OCI-LY7 (cell line): ENCODE results near the gene RPH3AL. TPM values are rescaled to one million over a fixed set of nuclear protein-coding genes. Genes with fewer than 3 reads are reported as not detected.

ENCODE experiments used
- BruUV-seq: library from RNA; stranded (reverse); fragments of 400-500 nt; replicated peaks from 2 replicates; lab custom pipeline; 2021; lab: Mats Ljungman, UMichigan
- CTCF ChIA-PET: fragments of 300-600 bp; sonication (Branson Sonifier 250); formaldehyde crosslinking; loops from one replicate; lab custom pipeline; 2022; ENCODE audit warnings: antibody characterized with exemption; ENCODE audit not compliant: unreplicated experiment; lab: Charles Lee
- POLR2A ChIA-PET: fragments of 300-600 bp; sonication (Branson Sonifier 250); formaldehyde crosslinking; loops from one replicate; lab custom pipeline; 2022; ENCODE audit warnings: antibody characterized with exemption; lab: Charles Lee
- DNase-seq: peaks from one replicate; pipeline ENCODE4 v3.0.0-alpha.2; 2015; ENCODE audit warnings: low spot score
- H2AFZ ChIP-seq: fragments of 200-600 bp; sonication (generic), shearing (Covaris generic); 2 replicates; pipeline ENCODE4 v1.6.1; 2014; ENCODE audit warnings: mild to moderate bottlenecking, antibody characterized with exemption, low read length, moderate library complexity
- H3K27ac ChIP-seq: fragments of 200-600 bp; sonication (generic); 2 replicates; pipeline ENCODE4 v1.5.1; 2014; ENCODE audit warnings: mixed run types, low read depth, mild to moderate bottlenecking, moderate library complexity, low read length, inconsistent platforms; ENCODE audit not compliant: poor library complexity, severe bottlenecking
- H3K36me3 ChIP-seq: fragments of 200-600 bp; sonication (generic); 2 replicates; pipeline ENCODE4 v1.6.1; 2014; ENCODE audit warnings: mild to moderate bottlenecking, antibody characterized with exemption, low read length, moderate library complexity, mixed read lengths; ENCODE audit not compliant: insufficient read depth
- H3K4me1 ChIP-seq: fragments of 200-600 bp; sonication (generic); 2 replicates; pipeline ENCODE4 v1.5.1; 2014; ENCODE audit warnings: mild to moderate bottlenecking, low read length; ENCODE audit not compliant: insufficient read depth, poor library complexity, severe bottlenecking
- H3K4me2 ChIP-seq: fragments of 200-600 bp; sonication (generic); 2 replicates; pipeline ENCODE4 v1.6.1; 2014; ENCODE audit warnings: mild to moderate bottlenecking, low read length
- H3K4me3 ChIP-seq: fragments of 200-600 bp; sonication (generic); 2 replicates; pipeline ENCODE4 v1.5.1; 2014; ENCODE audit warnings: mild to moderate bottlenecking, low read depth, low read length; ENCODE audit not compliant: poor library complexity, severe bottlenecking
- H3K79me2 ChIP-seq: fragments of 200-600 bp; sonication (generic); 2 replicates; pipeline ENCODE4 v1.6.1; 2016; ENCODE audit warnings: low read depth, mild to moderate bottlenecking, low read length, moderate library complexity, mixed read lengths; ENCODE audit not compliant: insufficient read depth
- H3K9me2 ChIP-seq: fragments of 200-600 bp; sonication (generic); 2 replicates; pipeline ENCODE4 v1.6.1; 2016; ENCODE audit warnings: mild to moderate bottlenecking, low read length, mixed read lengths; ENCODE audit not compliant: insufficient read depth
- H3K9me3 ChIP-seq: fragments of 200-600 bp; sonication (generic); 2 replicates; pipeline ENCODE4 v1.6.1; 2014; ENCODE audit warnings: mild to moderate bottlenecking, mixed run types, low read length, mixed read lengths
- H4K20me1 ChIP-seq: fragments of 200-600 bp; sonication (generic); 2 replicates; pipeline ENCODE4 v1.6.1; 2014; ENCODE audit warnings: mild to moderate bottlenecking, antibody characterized with exemption, low read length, moderate library complexity, mixed read lengths; ENCODE audit not compliant: insufficient read depth
- EZH2phosphoT487 ChIP-seq: fragments of 200-600 bp; sonication (generic); IDR thresholded peaks from 2 replicates; pipeline ENCODE4 v1.6.1; 2018; ENCODE audit warnings: low read depth, borderline replicate concordance, mild to moderate bottlenecking, mixed run types, antibody characterized with exemption, low read length, moderate library complexity, mixed read lengths
- intact Hi-C: fragments of 100-400 bp; cut with micrococcal nuclease; formaldehyde crosslinking; loops from one replicate; pipeline ENCODE4 v1.10.0; 2022; ENCODE audit not compliant: unreplicated experiment
- total RNA-seq, 2 experiments: library from RNA; depleted of rRNA in 1 of 2; stranded (reverse); fragments of >200 nt in 1 of 2; shearing (Covaris generic) in 1 of 2; gene quantifications; 2 replicates each; pipeline ENCODE4 v1.2.3, GENCODE V29; 2014 to 2022
- TF ChIP-seq, protein P1 (sequence below): fragments of 200-600 bp; sonication (generic); conservative IDR thresholded peaks from 2 replicates; pipeline ENCODE4 v1.5.1; 2014; ENCODE audit warnings: mild to moderate bottlenecking, antibody characterized with exemption, low read length, moderate library complexity, mixed read lengths

The RPH3AL gene
- total RNA-seq, 2 experiments from 2014 or later = 1.0 to 2.2 TPM

DNA sequence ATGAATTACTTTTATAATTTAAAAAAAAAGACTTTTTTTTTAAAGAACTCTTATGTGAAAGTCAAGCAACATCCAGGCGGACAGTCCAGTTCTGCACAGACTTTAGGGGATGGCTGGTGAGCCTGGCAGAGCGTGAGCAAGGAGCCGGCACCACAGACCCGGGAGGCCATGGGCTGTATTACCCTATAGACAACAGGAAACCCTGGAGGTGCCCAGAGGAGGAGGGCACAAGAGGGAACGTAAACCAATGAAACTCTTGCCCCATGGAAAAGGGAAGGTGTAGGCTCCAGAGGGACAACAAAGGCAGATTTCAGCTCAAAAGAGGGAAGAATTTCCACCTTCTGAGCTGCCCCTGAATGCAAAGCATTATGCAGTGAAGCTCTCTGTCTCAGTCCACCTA lies 25.5 kb upstream of the RPH3AL start:
- intact Hi-C loops = no loop called here

DNA sequence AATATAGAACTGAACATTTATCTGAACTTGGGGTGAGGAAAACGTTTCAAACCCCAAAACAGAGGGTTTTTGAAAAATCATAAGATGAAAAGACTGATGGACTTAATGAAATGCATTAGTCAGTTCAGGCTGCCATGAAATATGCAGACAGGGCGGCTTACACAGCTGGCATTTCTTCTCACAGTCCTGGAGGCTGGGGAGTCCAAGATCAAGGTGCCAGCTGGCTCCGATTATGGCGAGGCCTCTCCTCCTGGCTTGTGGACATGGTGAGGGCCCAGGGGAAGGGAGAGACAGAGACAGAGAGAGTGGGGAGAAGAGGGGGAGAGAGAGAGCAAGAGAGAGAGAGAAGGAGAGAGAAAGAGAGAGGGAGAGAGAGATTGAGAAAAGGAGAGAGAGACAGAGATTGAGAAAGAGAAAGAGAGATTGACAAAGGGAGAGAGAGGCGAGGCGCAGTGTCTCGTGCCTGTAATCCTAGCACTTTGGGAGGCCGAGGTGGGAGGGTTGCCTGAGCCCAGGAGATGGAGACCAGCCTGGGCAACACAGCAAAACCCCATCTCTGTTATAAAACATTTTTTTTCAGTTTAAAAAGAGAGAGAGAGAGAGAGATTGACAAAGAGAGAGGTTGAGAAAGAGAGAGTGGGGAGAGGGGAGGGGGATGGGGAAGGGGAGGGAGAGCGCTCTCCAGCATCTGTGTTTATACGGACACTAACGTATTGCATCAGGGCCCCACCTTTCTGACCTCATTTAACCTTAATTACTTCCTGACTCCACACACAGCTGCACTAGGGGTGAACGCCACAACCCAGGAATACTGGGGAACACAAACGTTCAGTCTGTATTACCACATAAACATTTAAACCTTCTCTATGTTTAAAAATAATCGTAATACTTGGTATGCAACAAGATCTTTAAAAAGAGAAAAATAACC lies 24.6 kb upstream of the RPH3AL start:
- no peak overlapping the region for H2AFZ ChIP-seq
- H3K4me3 ChIP-seq = no peak overlapping the region
- H3K27ac ChIP-seq = no peak overlapping the region
- H3K36me3 ChIP-seq = no peaks in the 10 kb centered on the region
- intact Hi-C loops = no loop called here
- CTCF ChIA-PET = no interaction called here
- H3K4me2 ChIP-seq = no peak overlapping the region
- H3K79me2 ChIP-seq = no peaks in the 10 kb centered on the region
- BruUV-seq = no TSS peak
- no peak for TF ChIP-seq EZH2phosphoT487
- TF ChIP-seq, protein P1, sequence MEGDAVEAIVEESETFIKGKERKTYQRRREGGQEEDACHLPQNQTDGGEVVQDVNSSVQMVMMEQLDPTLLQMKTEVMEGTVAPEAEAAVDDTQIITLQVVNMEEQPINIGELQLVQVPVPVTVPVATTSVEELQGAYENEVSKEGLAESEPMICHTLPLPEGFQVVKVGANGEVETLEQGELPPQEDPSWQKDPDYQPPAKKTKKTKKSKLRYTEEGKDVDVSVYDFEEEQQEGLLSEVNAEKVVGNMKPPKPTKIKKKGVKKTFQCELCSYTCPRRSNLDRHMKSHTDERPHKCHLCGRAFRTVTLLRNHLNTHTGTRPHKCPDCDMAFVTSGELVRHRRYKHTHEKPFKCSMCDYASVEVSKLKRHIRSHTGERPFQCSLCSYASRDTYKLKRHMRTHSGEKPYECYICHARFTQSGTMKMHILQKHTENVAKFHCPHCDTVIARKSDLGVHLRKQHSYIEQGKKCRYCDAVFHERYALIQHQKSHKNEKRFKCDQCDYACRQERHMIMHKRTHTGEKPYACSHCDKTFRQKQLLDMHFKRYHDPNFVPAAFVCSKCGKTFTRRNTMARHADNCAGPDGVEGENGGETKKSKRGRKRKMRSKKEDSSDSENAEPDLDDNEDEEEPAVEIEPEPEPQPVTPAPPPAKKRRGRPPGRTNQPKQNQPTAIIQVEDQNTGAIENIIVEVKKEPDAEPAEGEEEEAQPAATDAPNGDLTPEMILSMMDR = no peak
- POLR2A ChIA-PET = no interaction called here
- H3K4me1 ChIP-seq = no peaks in the 10 kb centered on the region
- no peaks in the 10 kb centered on the region for H4K20me1 ChIP-seq
- no peak for DNase-seq
- H3K9me2 ChIP-seq = no peaks in the 10 kb centered on the region
- H3K9me3 ChIP-seq = no peaks in the 10 kb centered on the region

More for the DNA sequence above, 25.5 kb upstream of the RPH3AL start:
- Histone ChIP-seq H3K79me2 (no peaks in the 10 kb centered on the region), H2AFZ (no peak overlapping the region), H3K4me2 (no peak overlapping the region), H3K36me3 (no peaks in the 10 kb centered on the region), H3K9me3 (no peaks in the 10 kb centered on the region), H3K4me1 (no peaks in the 10 kb centered on the region), H4K20me1 (no peaks in the 10 kb centered on the region), H3K4me3 (no peak overlapping the region), H3K27ac (no peak overlapping the region), H3K9me2 (no peaks in the 10 kb centered on the region)
- ChIA-PET CTCF (no interaction called here), POLR2A (no interaction called here)
- no peak for TF ChIP-seq EZH2phosphoT487
- TF ChIP-seq, protein P1 = no peak
- DNase-seq = no peak
- no TSS peak for BruUV-seq
